Osteocyte (in vitro differentiated cells): ENCODE measurements around the gene CSAD. TPM values are rescaled to one million over a fixed set of nuclear protein-coding genes. Genes with fewer than 3 reads are reported as not detected.

ENCODE experiments used
- DNase-seq: peaks from one replicate; pipeline ENCODE4 v3.0.0; 2021; ENCODE audit warnings: mixed read lengths; ENCODE audit not compliant: unreplicated experiment; ENCODE audit errors: extremely low spot score
- H3K27ac Mint-ChIP-seq: one replicate; pipeline ENCODE4 v1.8.0; 2021; ENCODE audit warnings: mild to moderate bottlenecking, mixed read lengths; ENCODE audit not compliant: unreplicated experiment
- H3K27me3 Mint-ChIP-seq: one replicate; pipeline ENCODE4 v1.8.0; 2021; ENCODE audit warnings: mixed read lengths; ENCODE audit not compliant: unreplicated experiment
- H3K36me3 Mint-ChIP-seq: one replicate; pipeline ENCODE4 v1.8.0; 2021; ENCODE audit warnings: mixed read lengths; ENCODE audit not compliant: unreplicated experiment
- H3K4me1 Mint-ChIP-seq: one replicate; pipeline ENCODE4 v1.8.0; 2021; ENCODE audit warnings: mixed read lengths; ENCODE audit not compliant: unreplicated experiment
- H3K4me3 Mint-ChIP-seq: one replicate; pipeline ENCODE4 v1.8.0; 2021; ENCODE audit warnings: mild to moderate bottlenecking, moderate library complexity, mixed read lengths; ENCODE audit not compliant: unreplicated experiment
- H3K9me3 Mint-ChIP-seq: one replicate; pipeline ENCODE4 v1.8.0; 2021; ENCODE audit warnings: mixed read lengths; ENCODE audit not compliant: unreplicated experiment
- CTCF ChIP-seq: fragments of 200-600 bp; sonication (generic); IDR thresholded peaks from 2 replicates; pipeline ENCODE4 v1.5.0; 2021; ENCODE audit warnings: antibody characterized with exemption, mild to moderate bottlenecking, moderate library complexity
- total RNA-seq: library from RNA; stranded (reverse); gene quantifications from 2 replicates; pipeline ENCODE4 v1.2.1, GENCODE V29; 2021

The CSAD gene
- total RNA-seq, 1 donor from 2014 or later = 47.0 TPM

GRCh38 chr12:53161119-53161911 lies 19.4 kb downstream of the CSAD start:
- TF ChIP-seq CTCF = no peak
- peaks cover 4% of the 10 kb centered on the region for H3K4me1 Mint-ChIP-seq

GRCh38 chr12:53160673-53161072 lies 20.1 kb downstream of the CSAD start:
- no peak for TF ChIP-seq CTCF
- Mint-ChIP-seq H3K27me3 (no peaks in the 10 kb centered on the region), H3K27ac (no peak overlapping the region), H3K36me3 (peaks cover 14% of the 10 kb centered on the region), H3K4me3 (no peak overlapping the region), H3K9me3 (no peaks in the 10 kb centered on the region), H3K4me1 (peaks cover 4% of the 10 kb centered on the region)
- DNase-seq = peak; percentile 73

More at GRCh38 chr12:53161119-53161911, 19.4 kb downstream of the CSAD start:
- Mint-ChIP-seq H3K9me3 (no peaks in the 10 kb centered on the region), H3K36me3 (peaks cover 17% of the 10 kb centered on the region), H3K4me3 (no peak overlapping the region), H3K27ac (no peak overlapping the region), H3K27me3 (no peaks in the 10 kb centered on the region)
- peak; percentile 65 for DNase-seq

- Mint-ChIP-seq H3K36me3 (peaks cover 13% of the 10 kb centered on the region), H3K9me3 (no peaks in the 10 kb centered on the region), H3K27ac (no peak overlapping the region), H3K4me3 (no peak overlapping the region), H3K4me1 (peaks cover 6% of the 10 kb centered on the region), H3K27me3 (no peaks in the 10 kb centered on the region)
- no peak for TF ChIP-seq CTCF
- DNase-seq = peak; percentile 79
These were observed 20.7 kb downstream of the CSAD start for GRCh38 chr12:53160000-53160399.

- no peaks in the 10 kb centered on the region for H3K9me3 Mint-ChIP-seq
- DNase-seq = peak; percentile 93
- peak overlapping the region; percentile 38 for H3K27ac Mint-ChIP-seq
- no peaks in the 10 kb centered on the region for H3K27me3 Mint-ChIP-seq
- peaks cover 6% of the 10 kb centered on the region for H3K4me1 Mint-ChIP-seq
- peaks cover 7% of the 10 kb centered on the region for H3K36me3 Mint-ChIP-seq
- H3K4me3 Mint-ChIP-seq = no peak overlapping the region
- peak; percentile 94 for TF ChIP-seq CTCF
These were observed 21.4 kb downstream of the CSAD start for GRCh38 chr12:53159195-53159839.

- H3K27me3 Mint-ChIP-seq = no peaks in the 10 kb centered on the region
- DNase-seq = no peak
- no peak for TF ChIP-seq CTCF
- H3K9me3 Mint-ChIP-seq = no peaks in the 10 kb centered on the region
- peaks cover 4% of the 10 kb centered on the region for H3K4me1 Mint-ChIP-seq
- no peak overlapping the region for H3K27ac Mint-ChIP-seq
- H3K4me3 Mint-ChIP-seq = no peak overlapping the region
- H3K36me3 Mint-ChIP-seq = peaks cover 2% of the 10 kb centered on the region
These were observed 28.3 kb downstream of the CSAD start for GRCh38 chr12:53152390-53152789.
